Measurements from ENCODE around the gene ANKRD13A. TPM values are rescaled to one million over a fixed set of nuclear protein-coding genes. Genes with fewer than 3 reads are reported as not detected.

ANKRD13A gene
- polyA plus RNA-seq, 1 of the 3 experiments (the other 2 are of a cell fraction): 42.8 TPM

- WGBS (ENCODE audit: low lambda C conversion rate): 50% methylated on average over 2 of the region's 2 CpGs
- Histone ChIP-seq H3K9me2 (no peaks in the 10 kb centered on the region), H3K9ac (peak overlapping the region; percentile 76; the same call in 1 of the 2 replicates), H3K4me2 (peak overlapping the region; percentile 78; the same call in 1 of the 2 replicates), H3F3A (replicated peaks; ENCODE audit: insufficient read depth) (peaks cover 10% of the 10 kb centered on the region), H3K27me3 (ENCODE audit: insufficient read depth) (no peaks in the 10 kb centered on the region), H3K79me2 (ENCODE audit: insufficient read depth) (peaks cover 70% of the 10 kb centered on the region), H2AFZ (ENCODE audit: low read depth) (peak overlapping the region; percentile 97), H3K4me3 (ENCODE audit: low read depth in 2 of 2, low read length in 1 of 2) (peak overlapping the region; percentile 88 to 97; a peak in 3 of 4 replicates), H3K4me1 (ENCODE audit: control insufficient read depth in 1 of 2, insufficient read depth in 2 of 2, low read depth in 1 of 2, low read length in 1 of 2) (peaks cover 29 to 34% of the 10 kb centered on the region in 2 experiments; a peak in 3 of 4 replicates), H4K20me1 (ENCODE audit: insufficient read depth) (peaks cover 12% of the 10 kb centered on the region), H3K36me3 (replicated peaks in 1 of 2; ENCODE audit: control insufficient read depth in 1 of 2, insufficient read depth in 2 of 2, low read length in 1 of 2) (peaks cover 3% of the 10 kb centered on the region in 2 experiments), H3K9me3 (no peaks in the 10 kb centered on the region), H3K27ac (ENCODE audit: low read depth in 2 of 2, low read length in 1 of 2) (peak overlapping the region; percentile 39 to 60; a peak in 2 of 4 replicates)
- no peak for DNase-seq
- CTCF ChIA-PET: no interaction called here
- TF ChIP-seq SMC3 (IDR thresholded peaks at IDR 0.05; ENCODE audit: low read depth, low read length) (no peak), NRF1 (IDR thresholded peaks at IDR 0.05; ENCODE audit: low read depth, low read length) (no peak), NFIC (IDR thresholded peaks at IDR 0.05; ENCODE audit: borderline replicate concordance) (no peak), EZH2phosphoT487 (IDR thresholded peaks at IDR 0.05; ENCODE audit: borderline replicate concordance, low read depth) (no peak), GABPA (IDR thresholded peaks at IDR 0.05; ENCODE audit: low read depth) (no peak), IRF3 (IDR thresholded peaks at IDR 0.05; ENCODE audit: low read depth, low read length) (no peak), RCOR1 (IDR thresholded peaks at IDR 0.05; ENCODE audit: low read length) (no peak), ELF1 (IDR thresholded peaks at IDR 0.05) (no peak), FOSL2 (IDR thresholded peaks at IDR 0.05; ENCODE audit: borderline replicate concordance, low read depth) (no peak), JUND (IDR thresholded peaks at IDR 0.05) (no peak), POLR2AphosphoS5 (IDR thresholded peaks at IDR 0.05; ENCODE audit: low read depth, low read length) (no peak), GATA2 (CRISPR knock-in tag; IDR thresholded peaks at IDR 0.05) (no peak), FOXJ3 (CRISPR knock-in tag; IDR thresholded peaks at IDR 0.05) (no peak), PBX3 (IDR thresholded peaks at IDR 0.05) (no peak), TAF1 (IDR thresholded peaks at IDR 0.05; ENCODE audit: borderline replicate concordance, low read depth, low read length) (no peak), RAD21 (IDR thresholded peaks at IDR 0.05; ENCODE audit: low read length) (no peak), RXRA (IDR thresholded peaks at IDR 0.05; ENCODE audit: borderline replicate concordance, low read depth) (no peak)
- POLR2A ChIA-PET: no interaction called here
Measured at GRCh38 chr12:109996483-109996853, 2.8 kb upstream of the ANKRD13A start.

GRCh38 chr12:109997393-109997792, 1.8 kb upstream of the ANKRD13A start:
- no peak overlapping the region for H2AFZ ChIP-seq (ENCODE audit: low read depth)
- H3K9ac ChIP-seq: no peak overlapping the region

More at GRCh38 chr12:109997393-109997792, 1.8 kb upstream of the ANKRD13A start:
- H3K9me2 ChIP-seq: no peaks in the 10 kb centered on the region
- peaks cover 68% of the 10 kb centered on the region for H3K79me2 ChIP-seq (ENCODE audit: insufficient read depth)
- TF ChIP-seq GABPA (IDR thresholded peaks at IDR 0.05; ENCODE audit: low read depth): no peak
- no peak for TF ChIP-seq MXI1 (IDR thresholded peaks at IDR 0.05; ENCODE audit: low read depth, low read length)
- no peak for TF ChIP-seq RCOR1 (IDR thresholded peaks at IDR 0.05; ENCODE audit: low read length)
- H3K4me3 ChIP-seq (ENCODE audit: low read depth in 2 of 2, low read length in 1 of 2): no peak overlapping the region
- peaks cover 34% of the 10 kb centered on the region in 2 experiments for H3K4me1 ChIP-seq (ENCODE audit: control insufficient read depth in 1 of 2, insufficient read depth in 2 of 2, low read depth in 1 of 2, low read length in 1 of 2)
- no peak overlapping the region for H3K4me2 ChIP-seq
- no peaks in the 10 kb centered on the region for H3K9me3 ChIP-seq
- H3K36me3 ChIP-seq (replicated peaks in 1 of 2; ENCODE audit: control insufficient read depth in 1 of 2, insufficient read depth in 2 of 2, low read length in 1 of 2): no peaks in the 10 kb centered on the region
- no peak for DNase-seq
- H3F3A ChIP-seq (replicated peaks; ENCODE audit: insufficient read depth): peaks cover 12% of the 10 kb centered on the region
- no peaks in the 10 kb centered on the region for H3K27me3 ChIP-seq (ENCODE audit: insufficient read depth)
- ChIA-PET CTCF (no interaction called here), POLR2A (no interaction called here)
- no peak overlapping the region for H3K27ac ChIP-seq (ENCODE audit: low read depth in 2 of 2, low read length in 1 of 2)
- 91% methylated on average over 4 of the region's 4 CpGs for WGBS (ENCODE audit: low lambda C conversion rate)
- peaks cover 12% of the 10 kb centered on the region for H4K20me1 ChIP-seq (ENCODE audit: insufficient read depth)

Data from SK-N-SH (cell line).